ENCODE measurements around the gene MAEA.

DNA sequence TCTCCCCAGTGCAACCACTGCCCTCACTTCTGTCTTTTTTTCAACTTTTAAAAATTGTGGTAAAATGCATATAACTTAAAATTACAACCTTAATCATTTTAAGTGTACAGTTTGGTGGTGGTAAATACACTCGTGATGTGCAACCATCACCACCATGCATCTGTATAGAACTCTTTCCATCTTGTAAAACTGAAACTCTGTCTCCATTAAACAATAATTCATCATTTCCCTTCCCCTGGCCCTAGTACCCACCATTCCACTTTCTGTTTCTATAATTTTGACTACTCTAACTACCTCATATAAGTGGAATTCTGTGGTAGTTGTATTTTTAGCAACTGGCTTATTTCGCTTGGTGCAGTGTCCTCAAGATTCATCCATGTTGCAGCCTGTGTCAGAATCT is 34.0 kb upstream of the MAEA start:
- TF ChIP-seq BACH2 (CRISPR knock-in tag; IDR thresholded peaks at IDR 0.05; ENCODE audit: borderline replicate concordance) (no peak), ISL1 (CRISPR knock-in tag; IDR thresholded peaks at IDR 0.05) (no peak)
- TF ChIP-seq, protein P1, sequence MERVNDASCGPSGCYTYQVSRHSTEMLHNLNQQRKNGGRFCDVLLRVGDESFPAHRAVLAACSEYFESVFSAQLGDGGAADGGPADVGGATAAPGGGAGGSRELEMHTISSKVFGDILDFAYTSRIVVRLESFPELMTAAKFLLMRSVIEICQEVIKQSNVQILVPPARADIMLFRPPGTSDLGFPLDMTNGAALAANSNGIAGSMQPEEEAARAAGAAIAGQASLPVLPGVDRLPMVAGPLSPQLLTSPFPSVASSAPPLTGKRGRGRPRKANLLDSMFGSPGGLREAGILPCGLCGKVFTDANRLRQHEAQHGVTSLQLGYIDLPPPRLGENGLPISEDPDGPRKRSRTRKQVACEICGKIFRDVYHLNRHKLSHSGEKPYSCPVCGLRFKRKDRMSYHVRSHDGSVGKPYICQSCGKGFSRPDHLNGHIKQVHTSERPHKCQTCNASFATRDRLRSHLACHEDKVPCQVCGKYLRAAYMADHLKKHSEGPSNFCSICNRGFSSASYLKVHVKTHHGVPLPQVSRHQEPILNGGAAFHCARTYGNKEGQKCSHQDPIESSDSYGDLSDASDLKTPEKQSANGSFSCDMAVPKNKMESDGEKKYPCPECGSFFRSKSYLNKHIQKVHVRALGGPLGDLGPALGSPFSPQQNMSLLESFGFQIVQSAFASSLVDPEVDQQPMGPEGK (CRISPR knock-in tag; IDR thresholded peaks at IDR 0.05; ENCODE audit: borderline replicate concordance), result no peak

All from SK-N-SH treated with all-trans-retinoic acid at 6 μM for 48 hours (cell line).